ENCODE results near the gene UBE2D3. TPM values are rescaled to one million over a fixed set of nuclear protein-coding genes. Genes with fewer than 3 reads are reported as not detected.
"Not testable (repeated sequence)": the region's sequence is repeated elsewhere in the genome, so short reads cannot be mapped to it uniquely, and the experiment has no call there.

Gene UBE2D3
- total RNA-seq, 4 donors from 2014 or later, result 391 to 497 (median 418) TPM

GRCh38 chr4:102823897-102824296 is 3.5 kb downstream of the UBE2D3 start:
- H3K4me3 ChIP-seq (ENCODE audit: low read depth, poor library complexity, severe bottlenecking), result no peak overlapping the region
- TF ChIP-seq CTCF (IDR thresholded peaks at IDR 0.05), result no peak
- TF ChIP-seq POLR2A (IDR thresholded peaks at IDR 0.05), result no peak
- DNase-seq (ENCODE audit: low spot score in 2 of 2), result no peak
- intact Hi-C loops (cut with DNase I; ENCODE audit: low total_unique reads), result no loop called here
- 39 to 41% methylated on average over 4 of the region's 4 CpGs for WGBS, 2 donors

- intact Hi-C loops (cut with DNase I; ENCODE audit: low total_unique reads), result no loop called here
- no peak for DNase-seq (ENCODE audit: low spot score in 2 of 2)
Observed at GRCh38 chr4:102823464-102823863, 3.9 kb downstream of the UBE2D3 start.

GRCh38 chr4:102819588-102820365 is 7.6 kb downstream of the UBE2D3 start:
- no peak overlapping the region for H3K4me3 ChIP-seq (ENCODE audit: low read depth, poor library complexity, severe bottlenecking)
- TF ChIP-seq POLR2A (IDR thresholded peaks at IDR 0.05) (no peak), CTCF (IDR thresholded peaks at IDR 0.05) (no peak)
- no peak for DNase-seq (ENCODE audit: low spot score in 2 of 2)
- WGBS, 2 donors, result 59 to 65% methylated on average over 8 of the region's 8 CpGs
- intact Hi-C loops (cut with DNase I; ENCODE audit: low total_unique reads), result no loop called here

More at GRCh38 chr4:102823464-102823863, 3.9 kb downstream of the UBE2D3 start:
- H3K4me3 ChIP-seq (ENCODE audit: low read depth, poor library complexity, severe bottlenecking), result no peak overlapping the region
- 18 to 24% methylated on average over 4 of the region's 4 CpGs for WGBS, 2 donors
- no peak for TF ChIP-seq POLR2A (IDR thresholded peaks at IDR 0.05)
- no peak for TF ChIP-seq CTCF (IDR thresholded peaks at IDR 0.05)

- DNase-seq (ENCODE audit: low spot score in 2 of 2); H3K4me3 ChIP-seq (ENCODE audit: low read depth, poor library complexity, severe bottlenecking); intact Hi-C loops (cut with DNase I; ENCODE audit: low total_unique reads): not testable (repeated sequence)
- 87 to 92% methylated on average over 10 of the region's 10 CpGs for WGBS, 2 donors
Observed at GRCh38 chr4:102819100-102819499, 8.3 kb downstream of the UBE2D3 start.

GRCh38 chr4:102817613-102818268 is 9.6 kb downstream of the UBE2D3 start:
- DNase-seq (ENCODE audit: low spot score in 2 of 2), result no peak
- H3K4me3 ChIP-seq (ENCODE audit: low read depth, poor library complexity, severe bottlenecking), result no peak overlapping the region
- intact Hi-C loops (cut with DNase I; ENCODE audit: low total_unique reads), result no loop called here
- WGBS, 2 donors, result 46 to 62% methylated on average over 9 of the region's 9 CpGs
- no peak for TF ChIP-seq CTCF (IDR thresholded peaks at IDR 0.05)

GRCh38 chr4:102817021-102817605 is 10.2 kb downstream of the UBE2D3 start:
- TF ChIP-seq CTCF (IDR thresholded peaks at IDR 0.05) (no peak), POLR2A (IDR thresholded peaks at IDR 0.05) (no peak)
- intact Hi-C loops (cut with DNase I; ENCODE audit: low total_unique reads), result no loop called here
- no peak for DNase-seq (ENCODE audit: low spot score in 2 of 2)
- WGBS, 2 donors, result 48 to 55% methylated on average over 3 of the region's 3 CpGs
- H3K4me3 ChIP-seq (ENCODE audit: low read depth, poor library complexity, severe bottlenecking), result no peak overlapping the region
